Esophagus squamous epithelium (tissue), 5 donors: Measurements from ENCODE around the gene COL27A1. TPM values are rescaled to one million over a fixed set of nuclear protein-coding genes. Genes with fewer than 3 reads are reported as not detected.
A peak's percentile ranks its signal among the peaks of the same experiment; 100 is the strongest.

Source experiments
- DNase-seq: peaks from one replicate; lab custom pipeline; 2025; lab: John Stamatoyannopoulos, UW
- H3K27ac ChIP-seq, 4 donors: fragments of 200-600 bp; sonication (generic); one replicate each; pipeline ENCODE4 v1.5.1; 2016 to 2019; ENCODE audit warnings: mild to moderate bottlenecking in 1 of 4
- H3K27me3 ChIP-seq, 4 donors: fragments of 200-600 bp; sonication (generic); 1 replicate in 3 of 4; 2 replicates in 1 of 4; pipeline versions ENCODE4 v1.5.1 to v1.6.0; 2017 to 2021; ENCODE audit warnings: antibody characterized with exemption in 1 of 4
- H3K36me3 ChIP-seq, 3 donors: fragments of 200-600 bp; sonication (generic); one replicate each; pipeline ENCODE4 v1.5.1; 2016 to 2019
- H3K4me1 ChIP-seq, 3 donors: fragments of 200-600 bp; sonication (generic); one replicate each; pipeline ENCODE4 v1.5.1; 2017 to 2019
- H3K4me3 ChIP-seq, 4 donors: fragments of 200-600 bp; sonication (generic); 1 replicate in 3 of 4; 2 replicates in 1 of 4; pipeline ENCODE4 v1.5.1; 2016 to 2019; ENCODE audit warnings: mild to moderate bottlenecking in 2 of 4, moderate library complexity in 1 of 4
- H3K9me3 ChIP-seq, 3 donors: fragments of 200-600 bp; sonication (generic); one replicate each; pipeline ENCODE4 v1.5.1; 2016 to 2019
- CTCF ChIP-seq, 6 experiments: fragments of 450-650 bp in 4 of 6; fragments of 200-600 bp in 2 of 6; sonication (generic) in 2 of 6; IDR thresholded peaks; one replicate each; pipeline ENCODE4 v1.5.1; 2016 to 2019; ENCODE audit warnings: antibody characterized with exemption in 6 of 6, mild to moderate bottlenecking in 4 of 6, moderate library complexity in 4 of 6
- POLR2A ChIP-seq, 4 donors: fragments of 450-650 bp; IDR thresholded peaks; one replicate each; pipeline ENCODE4 v1.6.1; 2017; ENCODE audit warnings: antibody characterized with exemption in 4 of 4, mild to moderate bottlenecking in 4 of 4, moderate library complexity in 3 of 4
- WGBS, 2 donors: methylation state at CpG; one replicate each; pipeline ENCODE4 v1.1.5; 2018; 5-methylcytosine and 5-hydroxymethylcytosine counted together
- intact Hi-C: fragments of 100-400 bp; cut with DNase I; formaldehyde crosslinking; loops from one replicate; pipeline ENCODE4 v1.15.0; 2022
- total RNA-seq, 4 donors: library from RNA; depleted of rRNA; stranded (reverse); fragments of >200 nt; gene quantifications; one replicate each; pipeline ENCODE4 v1.1.0, GENCODE V29; 2016
- donor health status: DM: yes; HTN: yes; CAD: no.

The COL27A1 gene
- 10 to 100 TPM in 2 of 4 donors, 1 to 10 TPM in 2; 7.5 to 34.0 (median 12.0) TPM for total RNA-seq

DNA sequence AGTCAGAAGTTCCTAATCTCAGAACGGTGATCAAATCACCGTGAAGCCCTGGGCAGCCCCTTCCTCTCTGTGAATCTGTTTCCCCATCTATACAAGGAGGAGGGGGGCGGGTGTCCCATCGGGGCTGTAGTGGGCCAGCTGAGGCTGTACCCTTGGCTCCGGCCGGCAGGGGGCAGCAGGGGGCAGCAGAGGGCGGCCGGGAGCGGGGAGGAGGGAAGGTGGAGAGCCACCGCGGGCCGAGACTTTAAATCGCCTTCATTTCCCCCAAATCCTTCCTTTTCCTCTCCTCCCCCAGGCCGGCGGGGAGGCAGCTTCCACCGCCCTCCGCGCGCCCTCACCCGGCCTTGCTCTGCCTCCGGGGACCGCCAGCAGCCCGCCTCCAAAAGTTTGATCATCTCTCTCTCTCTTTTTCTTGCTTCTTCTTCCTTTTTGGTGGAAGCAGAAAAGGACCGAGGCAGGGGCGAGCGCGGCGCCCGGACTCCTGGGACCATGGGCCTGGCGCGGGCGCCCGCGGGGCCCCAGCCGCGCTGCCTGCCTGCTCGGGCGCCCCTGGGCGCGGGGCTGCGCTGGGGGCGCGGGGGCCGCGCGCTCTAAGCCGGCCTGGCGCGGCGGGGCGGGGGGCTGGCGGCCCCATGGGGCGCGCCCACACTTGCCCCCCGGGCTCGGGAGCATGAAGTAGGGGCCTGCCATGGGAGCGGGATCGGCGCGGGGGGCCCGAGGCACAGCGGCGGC lies at the start of gene COL27A1:
TSS of gene COL27A1 (plus strand) at position 275 of the 732 bp plus-strand sequence. CDS start at position 689, 414 bp downstream.
- Histone ChIP-seq H3K27ac (peak within 1 kb of the TSS; percentile 52 to 83 (median 74)), H3K36me3 (no peaks in the 10 kb centered on the region), H3K4me3 (peak within 1 kb of the TSS; percentile 40 to 71 (median 65)), H3K4me1 (peaks cover 21 to 57% (median 29%) of the 10 kb centered on the region in 3 donors), H3K27me3 (peaks cover 0 to 60% (median 6%) of the 10 kb centered on the region in 4 donors), H3K9me3 (no peaks in the 10 kb centered on the region)
- intact Hi-C loops = loop anchor here (5.0 kb wide), 1 partner anchor 132 kb away; no protein-coding TSS in a partner anchor
- DNase-seq = no peak
- no peak for TF ChIP-seq POLR2A (IDR thresholded peaks at IDR 0.05)
- TF ChIP-seq CTCF (IDR thresholded peaks at IDR 0.05) = peak; percentile 87 to 93 (median 89)
- 0% methylated on average over 12 to 24 of the region's 63 CpGs for WGBS, 2 donors

GRCh38 chr9:114107286-114108001 lies 47.9 kb upstream of the COL27A1 start:
- no peak overlapping the region for H3K4me3 ChIP-seq
- intact Hi-C loops = loop anchor here (5.0 kb wide), 1 partner anchor 185 kb away; no protein-coding TSS in a partner anchor
- no peak overlapping the region for H3K27ac ChIP-seq
- peaks cover 0 to 6% (median 0%) of the 10 kb centered on the region in 3 donors for H3K9me3 ChIP-seq
- TF ChIP-seq POLR2A (IDR thresholded peaks at IDR 0.05) (no peak), CTCF (IDR thresholded peaks at IDR 0.05) (no peak)
- DNase-seq = no peak
- H3K36me3 ChIP-seq = no peaks in the 10 kb centered on the region
- H3K4me1 ChIP-seq = peaks cover 0 to 12% (median 0%) of the 10 kb centered on the region in 3 donors
- WGBS, 2 donors = 64 to 65% methylated on average over 12 of the region's 13 CpGs
- H3K27me3 ChIP-seq = peaks cover 0 to 1% (median 0%) of the 10 kb centered on the region in 4 donors

DNA sequence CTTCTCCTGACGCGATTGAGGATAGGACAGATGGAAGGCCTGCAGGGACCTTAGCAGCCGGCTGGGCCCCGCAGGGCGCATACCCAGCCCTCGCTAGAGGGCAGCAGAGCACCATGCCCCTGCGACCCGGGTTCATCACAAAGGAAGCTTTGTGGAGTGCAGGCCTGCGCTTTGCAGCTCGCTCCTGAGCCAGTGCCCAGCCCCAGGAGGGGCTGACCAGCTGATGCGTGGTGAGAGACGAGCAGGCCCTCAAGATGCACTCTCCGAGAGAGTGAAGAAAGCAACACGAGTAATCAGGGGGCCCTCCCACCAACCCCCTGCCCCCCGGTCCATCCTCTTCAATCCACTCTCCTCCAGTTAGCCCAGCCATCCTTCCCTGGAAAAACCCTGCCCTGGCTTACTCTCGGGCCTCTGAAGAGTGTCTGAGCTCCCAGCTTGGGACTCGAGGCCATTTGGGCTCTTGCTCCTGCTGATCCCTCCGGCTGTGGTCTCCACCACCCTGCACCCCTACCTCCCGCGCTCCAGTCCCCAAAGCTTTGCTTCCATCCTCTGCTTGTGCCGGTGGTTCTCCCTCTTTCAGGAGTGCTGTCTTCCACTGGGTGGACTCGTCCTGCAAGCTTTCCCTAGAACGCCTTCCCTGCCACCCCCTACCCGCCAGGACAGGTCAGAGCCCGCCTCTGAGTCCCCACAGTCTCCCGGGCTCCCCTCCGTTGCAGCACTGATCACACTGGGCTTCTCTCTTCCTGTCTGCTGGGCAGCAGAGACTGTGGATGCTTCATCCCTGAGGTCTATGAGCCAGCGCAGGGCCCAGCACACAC lies 47.1 kb upstream of the COL27A1 start:
- H3K9me3 ChIP-seq = no peaks in the 10 kb centered on the region
- peaks cover 0 to 20% (median 3%) of the 10 kb centered on the region in 3 donors for H3K4me1 ChIP-seq
- no peak overlapping the region for H3K4me3 ChIP-seq
- TF ChIP-seq POLR2A (IDR thresholded peaks at IDR 0.05) = no peak
- peak; percentile 63 to 92 (median 91) for TF ChIP-seq CTCF (IDR thresholded peaks at IDR 0.05)
- WGBS, 2 donors = 27 to 77% methylated on average over 12 to 22 of the region's 28 CpGs
- DNase-seq = no peak
- intact Hi-C loops = loop anchor here (5.0 kb wide), 1 partner anchor 184 kb away; no protein-coding TSS in a partner anchor
- H3K27ac ChIP-seq = no peak overlapping the region
- peaks cover 0 to 9% (median 0%) of the 10 kb centered on the region in 4 donors for H3K27me3 ChIP-seq
- no peaks in the 10 kb centered on the region for H3K36me3 ChIP-seq

- H3K4me1 ChIP-seq = peaks cover 0 to 26% (median 6%) of the 10 kb centered on the region in 3 donors
- no peaks in the 10 kb centered on the region for H3K36me3 ChIP-seq
- intact Hi-C loops = loop anchor here (5.0 kb wide), 1 partner anchor 183 kb away; no protein-coding TSS in a partner anchor
- no peak overlapping the region for H3K4me3 ChIP-seq
- DNase-seq = no peak
- TF ChIP-seq POLR2A (IDR thresholded peaks at IDR 0.05) = no peak
- peaks cover 0 to 18% (median 0%) of the 10 kb centered on the region in 4 donors for H3K27me3 ChIP-seq
- no peaks in the 10 kb centered on the region for H3K9me3 ChIP-seq
- 79 to 84% methylated on average over 3 to 5 of the region's 6 CpGs for WGBS, 2 donors
- H3K27ac ChIP-seq = no peak overlapping the region
These were observed 46.2 kb upstream of the COL27A1 start for GRCh38 chr9:114109124-114109523.

- DNase-seq = no peak
These were observed 45.2 kb upstream of the COL27A1 start for GRCh38 chr9:114110180-114110579.

More at GRCh38 chr9:114110180-114110579, 45.2 kb upstream of the COL27A1 start:
- no peaks in the 10 kb centered on the region for H3K9me3 ChIP-seq
- H3K27ac ChIP-seq = no peak overlapping the region
- peaks cover 0 to 26% (median 6%) of the 10 kb centered on the region in 3 donors for H3K4me1 ChIP-seq
- peaks cover 0 to 18% (median 0%) of the 10 kb centered on the region in 4 donors for H3K27me3 ChIP-seq
- intact Hi-C loops = no loop called here
- no peak overlapping the region for H3K4me3 ChIP-seq
- TF ChIP-seq CTCF (IDR thresholded peaks at IDR 0.05) (no peak), POLR2A (IDR thresholded peaks at IDR 0.05) (no peak)
- no peaks in the 10 kb centered on the region for H3K36me3 ChIP-seq
- WGBS, 2 donors = 55 to 71% methylated on average over 2 of the region's 2 CpGs
